ENCODE results near the gene ZNF473.
"Not testable (repeated sequence)": the region's sequence is repeated elsewhere in the genome, so short reads cannot be mapped to it uniquely, and the experiment has no call there.

Gene ZNF473

DNA sequence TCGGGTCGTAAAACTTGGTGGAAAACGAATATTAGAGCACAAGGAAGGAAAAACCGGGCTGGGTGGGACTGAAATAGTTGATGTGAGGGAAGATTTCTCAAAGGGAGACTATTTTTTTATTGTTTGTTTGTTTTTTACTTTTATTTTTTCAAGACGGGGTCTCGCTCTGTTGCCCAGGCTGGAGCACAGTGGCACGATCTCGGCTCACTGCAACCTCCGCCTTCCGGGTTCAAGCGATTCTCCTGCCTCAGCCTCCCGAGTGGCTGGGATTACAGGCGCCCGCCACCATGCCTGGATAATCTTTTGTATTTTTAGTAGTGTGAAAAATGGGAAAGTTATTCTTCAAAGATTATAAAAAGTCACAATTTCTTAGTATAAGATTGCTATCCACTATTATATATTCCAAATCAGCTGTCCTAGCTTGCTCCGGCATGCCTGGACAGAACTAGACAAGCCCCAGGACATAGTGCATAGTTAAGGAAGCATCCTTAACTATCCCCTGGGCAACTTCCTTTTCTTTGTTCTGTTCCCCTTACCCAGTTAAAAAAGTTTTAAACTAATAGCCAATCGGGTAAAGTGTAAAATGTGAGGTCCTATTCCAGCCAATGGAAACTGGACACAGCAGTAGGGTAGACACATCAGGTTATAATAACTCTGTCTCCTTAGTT lies 25.6 kb downstream of the ZNF473 start:
- not testable (repeated sequence) for DNase-seq

DNA sequence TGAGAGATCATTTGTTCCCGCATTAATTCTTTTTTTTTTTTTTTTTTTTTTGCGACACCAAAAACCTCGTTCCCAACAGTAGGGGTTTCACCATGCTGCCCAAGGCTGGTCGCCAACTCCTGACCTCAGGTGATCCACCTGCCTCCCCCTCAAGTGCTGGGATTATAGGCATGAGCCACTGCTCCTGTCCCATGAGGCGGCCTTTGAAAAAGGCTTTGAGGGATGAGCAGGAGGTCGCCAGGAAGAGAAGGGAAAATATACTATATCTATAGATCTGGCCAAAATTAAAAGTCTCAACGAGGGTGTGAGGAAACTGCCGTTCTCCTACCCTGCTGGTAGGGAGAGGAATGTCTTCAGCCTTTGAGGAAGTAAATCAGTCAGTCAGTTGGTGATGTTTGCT lies 26.2 kb downstream of the ZNF473 start:
- DNase-seq = no peak

DNA sequence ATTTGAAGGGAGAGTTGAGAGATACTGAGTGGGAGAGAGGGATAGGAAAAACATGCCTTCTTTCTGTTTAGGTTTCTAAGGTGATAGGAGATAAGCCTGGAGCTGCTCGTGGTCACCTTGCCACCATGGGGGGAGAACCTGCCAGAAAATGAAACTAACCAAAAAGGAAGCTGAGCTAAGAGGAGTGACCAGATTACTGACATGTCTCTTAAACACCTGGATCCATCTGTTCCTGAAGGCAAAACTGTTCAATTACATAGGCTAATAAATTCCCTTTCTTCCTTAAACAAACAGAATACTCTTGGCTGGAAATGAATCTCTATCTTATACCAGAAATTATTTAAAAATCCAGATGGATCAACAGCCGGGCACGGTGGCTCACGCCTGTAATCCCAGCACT lies 27.3 kb downstream of the ZNF473 start:
- no peak for DNase-seq

DNA sequence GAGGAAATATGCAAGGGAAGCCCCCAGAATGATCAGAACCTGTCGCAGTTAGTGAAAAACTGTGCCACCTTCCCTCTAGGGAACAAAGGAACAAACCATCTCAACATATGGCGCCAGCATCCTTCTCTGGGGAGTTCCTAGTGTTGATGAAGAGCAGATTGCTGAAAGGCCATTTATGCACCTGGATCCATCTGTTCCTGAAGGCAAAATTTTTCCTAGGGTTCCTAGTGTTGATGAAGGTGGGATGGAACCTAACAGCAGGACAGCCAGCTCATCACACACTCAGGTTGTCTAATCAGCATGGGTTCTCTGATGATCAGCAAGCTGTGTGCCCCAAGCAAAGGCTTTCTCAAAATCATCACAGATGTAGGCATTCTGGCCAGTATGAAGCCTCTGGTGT lies 32.6 kb downstream of the ZNF473 start:
- no peak for DNase-seq

DNA sequence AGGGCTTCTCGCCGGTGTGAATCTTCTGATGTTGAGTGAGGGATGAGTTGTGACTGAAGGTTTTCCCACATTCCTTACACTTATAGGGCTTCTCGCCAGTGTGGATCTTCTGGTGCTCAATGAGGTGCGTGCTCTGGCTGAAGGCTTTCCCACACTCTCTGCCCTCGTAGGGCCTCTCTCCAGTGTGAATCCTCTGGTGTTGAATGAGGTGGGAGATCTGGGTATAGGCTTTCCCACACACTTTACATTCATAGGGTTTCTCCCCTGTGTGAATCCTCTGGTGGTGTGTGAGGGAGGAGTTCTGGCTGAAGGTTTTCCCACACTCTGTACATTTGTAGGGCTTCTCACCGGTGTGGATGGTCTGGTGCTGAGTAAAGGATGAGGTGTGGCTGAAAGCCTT lies 33.2 kb downstream of the ZNF473 start:
- DNase-seq = no peak

DNA sequence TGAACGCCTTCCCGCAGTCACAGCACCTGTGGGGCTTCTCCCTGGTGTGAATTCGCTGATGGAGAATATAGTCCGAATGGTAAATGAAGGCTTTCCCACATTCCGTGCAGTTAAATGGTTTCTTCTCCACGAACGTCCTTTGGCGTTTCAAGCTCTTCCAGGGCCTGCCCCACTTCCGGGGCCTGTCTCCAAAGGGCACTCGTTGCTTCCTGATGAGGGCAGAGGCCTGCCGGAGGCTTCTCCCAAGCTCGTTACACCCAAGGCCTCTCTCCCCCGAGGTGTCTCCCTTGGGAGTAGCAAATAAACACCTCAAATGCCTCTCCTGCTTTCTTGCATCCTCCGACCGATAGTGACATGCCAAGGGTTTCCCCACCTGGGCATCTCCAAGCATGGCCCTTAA lies 34.3 kb downstream of the ZNF473 start:
- no peak for DNase-seq

DNA sequence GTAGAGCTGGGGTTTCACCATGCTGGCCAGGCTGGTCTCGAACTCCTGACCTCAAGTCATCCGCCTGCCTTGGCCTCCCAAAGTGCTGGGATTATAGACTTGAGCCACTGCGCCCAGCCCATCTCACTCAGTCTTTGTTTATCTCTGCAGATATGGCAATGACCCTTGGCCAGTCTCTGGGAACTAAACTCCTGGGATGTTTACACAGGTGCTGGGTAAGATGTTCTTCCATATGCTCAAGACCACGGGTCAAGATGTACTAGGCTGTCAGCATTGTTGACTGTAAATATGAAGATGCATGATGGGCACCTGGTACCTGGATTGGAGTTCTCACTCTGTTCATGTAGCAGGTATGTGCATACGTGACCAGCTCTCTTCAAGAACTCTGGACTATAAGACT lies 35.8 kb downstream of the ZNF473 start:
- DNase-seq = no peak

DNA sequence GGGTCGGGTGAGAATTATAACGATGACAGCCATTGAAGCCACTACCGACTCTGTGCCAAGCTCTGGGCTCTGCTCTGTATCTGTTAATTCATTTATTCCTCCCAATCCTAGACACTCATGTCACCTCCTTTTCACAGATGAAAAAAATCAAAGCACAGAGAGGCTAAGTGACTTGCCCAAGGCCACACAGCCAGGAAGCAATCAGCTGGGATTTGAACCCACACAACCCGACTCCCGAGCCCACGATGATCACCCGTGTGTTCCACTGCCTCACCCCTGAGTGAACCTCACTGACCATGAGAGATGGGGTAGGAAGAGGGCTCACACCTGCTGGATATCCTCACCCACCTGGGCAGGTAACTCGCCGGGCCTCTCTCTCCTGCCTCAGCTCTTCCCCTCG lies 40.1 kb downstream of the ZNF473 start:
- DNase-seq = no peak

DNA sequence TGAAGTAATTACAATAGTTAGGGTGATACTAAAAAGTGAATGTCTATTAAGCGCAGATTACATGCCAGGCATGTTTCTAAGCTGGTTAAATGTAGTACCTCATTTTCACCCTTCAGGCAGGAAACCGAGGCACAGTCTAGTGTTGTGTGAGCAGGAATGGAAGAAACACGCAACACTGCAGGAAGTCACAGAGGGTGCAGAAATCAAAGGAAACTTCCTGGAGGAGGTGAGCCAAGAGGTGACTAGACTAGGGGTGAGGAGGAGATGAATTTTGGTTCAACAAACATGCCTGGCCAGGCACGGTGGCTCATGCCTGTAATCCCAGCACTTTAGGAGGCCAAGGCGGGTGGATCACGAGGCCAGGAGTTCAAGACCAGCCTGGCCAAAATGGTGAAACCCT lies 41.8 kb downstream of the ZNF473 start:
- no peak for DNase-seq

DNA sequence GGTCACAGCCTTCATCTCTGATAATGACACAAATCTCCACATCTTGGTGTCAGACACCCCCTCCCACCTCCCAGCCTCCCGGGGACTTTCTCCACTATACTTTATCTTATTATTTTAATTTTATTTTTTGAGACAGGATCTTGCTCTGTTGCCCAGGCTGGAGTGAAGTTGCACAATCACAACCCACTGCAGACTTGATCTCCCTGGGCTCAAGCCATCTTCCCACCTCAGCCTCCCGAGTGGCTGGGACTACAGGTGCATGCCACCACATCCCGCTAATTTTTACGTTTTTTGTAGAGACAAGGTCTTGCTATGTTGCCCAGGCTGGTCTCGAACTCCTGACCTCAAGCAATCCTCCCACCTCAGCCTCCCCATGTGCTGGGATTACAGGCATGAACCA lies 42.6 kb downstream of the ZNF473 start:
- DNase-seq = not testable (repeated sequence)

DNA sequence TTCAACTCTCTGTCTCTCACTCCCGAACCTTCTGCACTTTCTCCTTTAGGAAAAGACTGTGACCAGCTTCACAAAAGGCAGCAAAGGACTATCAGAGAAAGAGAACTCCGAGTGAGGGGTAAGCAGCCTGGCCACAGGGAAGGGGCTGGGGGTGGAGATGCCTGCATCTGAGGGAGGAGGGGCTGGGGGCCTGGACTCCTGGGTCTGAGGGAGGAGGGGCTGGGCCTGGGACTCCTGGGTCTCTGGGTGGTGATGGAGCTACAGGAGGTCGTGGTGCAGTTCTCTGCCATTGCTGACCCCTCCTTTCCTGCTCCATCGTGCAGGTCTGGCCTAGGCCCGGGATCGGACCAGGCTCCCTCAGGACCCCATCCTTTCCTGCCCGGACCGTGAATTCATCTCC lies 49.3 kb downstream of the ZNF473 start:
- DNase-seq = not testable (repeated sequence)

DNA sequence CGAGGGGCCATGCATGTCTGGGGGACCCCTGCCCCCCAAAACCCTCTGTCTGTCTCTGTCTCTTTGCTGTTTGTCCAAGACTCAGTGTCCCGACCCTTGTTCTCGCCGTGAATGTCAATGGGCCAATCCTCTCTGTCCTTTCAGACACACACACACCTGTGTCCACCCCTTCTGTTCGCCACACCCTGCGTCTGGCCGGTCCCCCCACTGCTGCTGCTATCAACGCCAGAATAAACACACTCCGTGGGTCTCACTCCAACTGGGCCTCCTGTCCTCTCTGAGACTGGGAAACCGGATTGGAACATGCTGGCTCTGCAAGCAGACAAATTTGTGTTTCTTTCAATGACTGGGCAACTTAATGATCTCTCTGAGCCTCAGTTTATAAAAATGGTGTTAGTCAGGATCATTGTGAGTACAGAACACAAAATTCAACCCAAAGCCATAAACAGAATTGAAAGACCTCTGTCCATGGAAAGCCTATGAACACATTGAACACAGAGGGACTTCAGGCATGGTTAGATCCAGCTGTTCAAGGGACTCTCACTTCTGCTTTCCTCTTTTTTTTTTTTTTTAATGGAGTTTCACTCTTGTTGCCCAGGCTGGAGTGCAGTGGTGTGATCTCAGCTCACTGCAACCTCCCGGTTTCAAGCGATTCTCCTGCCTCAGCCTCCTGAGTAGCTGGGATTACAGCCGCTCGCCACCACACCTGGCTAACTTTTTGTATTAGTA lies 50.0 kb downstream of the ZNF473 start:
- not testable (repeated sequence) for DNase-seq

DNA sequence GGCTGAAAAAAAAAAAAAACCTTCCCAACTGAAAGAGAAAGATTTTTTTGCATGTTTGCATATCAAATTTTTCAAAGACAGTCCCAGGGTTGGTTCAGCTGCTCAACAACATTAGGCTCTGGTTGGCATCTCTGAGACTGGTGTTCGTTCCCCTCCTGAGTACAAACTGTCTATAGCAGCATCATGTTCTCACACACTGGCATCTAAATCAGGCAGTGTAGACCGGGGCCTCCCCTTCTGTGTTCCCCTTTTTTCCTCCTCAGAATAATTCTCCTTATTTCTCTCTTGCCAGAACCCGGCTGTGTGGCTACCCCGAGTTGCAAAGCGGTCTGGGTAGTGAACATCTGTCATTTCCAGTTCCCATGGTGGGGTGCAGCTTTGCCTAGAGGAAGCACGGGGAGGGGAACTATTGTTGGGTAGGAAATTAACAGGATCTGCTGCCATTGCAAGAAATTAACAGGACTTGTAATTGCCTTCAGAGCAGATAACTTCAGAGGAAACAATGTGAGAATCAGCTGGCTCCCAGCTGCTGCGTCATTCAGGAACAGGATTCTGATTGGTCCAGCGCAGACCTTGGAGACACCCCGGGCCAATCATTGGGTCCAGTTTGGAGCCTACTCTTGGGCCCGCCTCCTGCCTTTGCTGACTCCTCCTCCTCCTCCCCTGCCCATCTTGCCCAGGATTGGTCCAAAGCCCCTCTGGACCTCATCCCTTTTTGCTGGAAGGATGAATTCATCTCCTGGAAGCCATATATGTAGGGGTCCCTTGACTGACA lies 51.0 kb downstream of the ZNF473 start:
- DNase-seq = not testable (repeated sequence)

DNA sequence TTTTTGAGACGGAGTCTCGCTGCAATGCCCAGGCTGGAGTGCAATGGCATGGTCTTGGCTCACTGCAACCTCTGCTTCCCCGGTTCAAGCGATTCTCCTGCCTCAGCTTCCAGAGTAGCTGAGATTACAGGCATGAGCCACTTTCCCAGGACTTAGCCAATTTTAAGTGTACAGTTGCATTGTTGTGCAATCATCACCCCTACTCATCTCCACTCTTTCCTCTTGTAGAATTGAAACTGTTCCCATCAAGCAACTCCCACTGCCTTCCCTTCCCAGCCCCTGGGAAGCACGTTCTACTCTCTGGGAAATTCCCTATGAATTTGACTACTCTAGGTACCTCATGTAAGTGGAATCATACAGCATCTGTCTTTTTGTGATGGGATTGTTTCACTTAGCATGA lies 53.2 kb downstream of the ZNF473 start:
- not testable (repeated sequence) for DNase-seq

DNA sequence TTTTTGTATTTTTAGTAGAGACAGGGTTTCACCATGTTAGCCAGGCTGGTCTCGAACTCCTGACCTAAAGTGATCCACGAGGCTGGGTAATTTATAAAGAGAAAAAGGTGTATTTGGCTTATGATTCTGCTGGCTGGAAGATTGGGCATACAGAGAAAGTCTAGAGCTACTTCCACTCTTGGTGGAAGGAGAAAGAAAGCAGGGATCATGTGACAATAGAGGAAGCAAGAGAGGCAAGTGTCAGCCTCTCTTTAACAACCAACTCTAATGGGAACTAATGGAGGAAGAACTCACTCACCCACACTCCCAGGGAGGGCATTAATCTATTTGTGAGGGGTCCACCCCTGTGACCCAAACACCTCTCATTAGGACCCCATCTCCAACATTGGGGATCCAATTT lies 58.6 kb downstream of the ZNF473 start:
- DNase-seq = not testable (repeated sequence)

DNA sequence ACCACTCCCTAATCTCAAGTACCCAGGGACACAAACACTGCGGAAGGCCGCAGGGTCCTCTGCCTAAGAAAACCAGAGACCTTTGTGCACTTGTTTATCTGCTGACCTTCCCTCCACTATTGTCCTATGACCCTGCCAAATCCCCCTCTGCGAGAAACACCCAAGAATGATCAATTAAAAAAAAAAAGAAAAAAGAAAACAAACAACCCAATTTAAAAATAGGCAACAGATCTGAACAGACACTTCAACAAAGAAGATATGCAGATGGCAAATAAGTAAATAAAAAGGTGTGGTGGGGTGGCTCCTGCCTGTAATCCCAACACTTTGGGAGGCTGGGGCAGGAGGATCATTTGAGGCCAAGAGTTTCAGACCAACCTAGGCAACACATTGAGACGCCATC lies 61.3 kb downstream of the ZNF473 start:
- not testable (repeated sequence) for DNase-seq

DNA sequence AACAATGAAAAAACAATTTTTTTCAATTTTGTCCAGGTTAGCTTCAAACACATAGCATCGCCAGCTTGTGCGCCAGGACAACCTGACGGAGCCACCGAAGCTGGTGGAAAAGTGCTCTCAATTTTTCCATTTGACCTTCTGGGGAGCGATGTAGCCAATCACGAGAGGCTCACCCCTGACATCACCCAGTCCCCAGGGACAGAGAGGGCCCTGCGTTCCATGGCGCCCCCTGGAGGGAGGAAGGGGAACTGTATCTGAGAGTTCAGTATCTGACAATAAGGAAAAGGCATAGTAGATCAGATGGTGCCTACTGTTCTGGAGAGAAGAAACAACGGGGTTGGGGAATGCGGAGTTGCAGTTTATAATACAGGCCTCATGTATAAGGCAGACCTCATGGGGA lies 64.9 kb downstream of the ZNF473 start:
- not testable (repeated sequence) for DNase-seq

DNA sequence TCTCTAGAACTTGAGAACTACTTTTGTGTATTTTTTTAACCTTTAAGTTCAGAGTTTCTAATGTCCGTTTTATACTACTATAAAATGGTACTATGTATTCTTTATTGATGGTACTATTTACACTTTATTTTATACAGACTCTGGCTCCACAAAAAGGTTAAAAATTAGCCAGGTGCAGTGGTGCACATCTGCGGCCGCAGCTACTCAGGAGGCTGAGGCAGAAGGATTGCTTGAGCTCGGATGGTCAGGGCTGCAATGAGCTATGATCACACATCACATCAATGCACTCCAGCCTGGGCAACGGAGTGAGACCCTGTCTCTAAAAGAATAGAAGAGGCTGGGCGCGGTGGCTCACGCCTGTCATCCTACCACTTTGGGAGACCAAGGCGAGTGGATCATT lies 66.0 kb downstream of the ZNF473 start:
- DNase-seq = not testable (repeated sequence)

DNA sequence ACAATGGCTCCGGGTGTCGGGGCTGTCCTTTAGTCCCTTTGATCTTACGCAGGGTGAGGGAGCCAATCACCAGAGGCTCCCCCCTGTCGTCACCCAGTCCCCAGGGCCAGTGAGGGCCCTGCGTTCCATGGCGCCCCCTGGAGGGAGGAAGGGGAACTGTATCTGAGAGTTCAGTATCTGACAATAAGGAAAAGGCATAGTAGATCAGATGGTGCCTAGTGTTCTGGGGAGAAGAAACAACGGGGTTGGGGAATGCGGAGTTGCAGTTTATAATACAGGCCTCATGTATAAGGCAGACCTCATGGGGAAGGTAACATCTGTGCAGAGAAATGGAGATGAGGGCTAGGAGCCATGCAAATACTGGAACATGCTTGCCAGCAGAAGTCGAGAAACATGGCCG lies 66.8 kb downstream of the ZNF473 start:
- not testable (repeated sequence) for DNase-seq

DNA sequence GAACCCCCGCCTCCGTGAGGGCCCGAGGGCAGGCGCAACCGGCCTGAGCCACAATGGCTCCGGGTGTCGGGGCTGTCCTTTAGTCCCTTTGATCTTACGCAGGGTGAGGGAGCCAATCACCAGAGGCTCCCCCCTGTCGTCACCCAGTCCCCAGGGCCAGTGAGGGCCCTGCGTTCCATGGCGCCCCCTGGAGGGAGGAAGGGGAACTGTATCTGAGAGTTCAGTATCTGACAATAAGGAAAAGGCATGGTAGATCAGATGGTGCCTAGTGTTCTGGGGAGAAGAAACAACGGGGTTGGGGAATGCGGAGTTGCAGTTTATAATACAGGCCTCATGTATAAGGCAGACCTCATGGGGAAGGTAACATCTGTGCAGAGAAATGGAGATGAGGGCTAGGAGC lies 72.1 kb downstream of the ZNF473 start:
- DNase-seq = not testable (repeated sequence)

DNA sequence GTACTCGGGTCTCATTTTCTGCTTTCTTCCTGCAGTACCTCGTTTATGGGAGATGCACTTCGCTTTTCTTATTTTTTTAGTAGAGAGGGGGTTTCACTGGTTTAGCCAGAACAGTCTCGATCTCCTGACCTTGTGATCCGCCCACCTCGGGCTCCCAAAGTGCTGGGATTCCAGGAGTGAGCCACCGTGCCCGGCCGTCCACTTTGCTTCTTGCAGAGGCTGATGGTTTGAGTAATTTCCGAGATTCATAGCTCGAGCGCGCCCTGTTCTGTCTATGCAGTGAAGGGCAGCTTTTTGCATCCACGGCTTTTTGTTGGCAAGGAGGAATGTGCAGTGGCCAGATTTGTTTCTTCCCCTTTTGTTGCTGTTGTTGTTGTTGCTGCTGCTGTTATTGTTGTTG lies 73.1 kb downstream of the ZNF473 start:
- DNase-seq = not testable (repeated sequence)

DNA sequence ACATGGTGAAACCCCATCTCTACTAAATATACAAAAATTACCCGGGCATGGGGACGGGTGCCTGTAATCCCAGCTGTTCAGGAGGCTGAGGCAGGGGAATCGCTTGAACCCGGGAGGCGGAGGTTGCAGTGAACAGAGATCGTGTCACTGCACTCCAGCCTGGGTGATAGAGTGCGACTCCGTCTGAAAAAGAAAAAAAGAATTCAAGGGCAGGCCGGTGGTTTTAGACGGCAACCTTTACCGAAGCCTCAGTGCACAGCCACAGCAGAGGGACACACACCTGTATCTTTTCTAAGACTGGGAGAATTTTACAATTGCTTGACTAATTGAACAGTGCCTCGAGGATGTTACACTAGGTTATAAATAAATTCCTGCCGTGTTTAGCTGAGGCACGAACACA lies 73.9 kb downstream of the ZNF473 start:
- DNase-seq = not testable (repeated sequence)

DNA sequence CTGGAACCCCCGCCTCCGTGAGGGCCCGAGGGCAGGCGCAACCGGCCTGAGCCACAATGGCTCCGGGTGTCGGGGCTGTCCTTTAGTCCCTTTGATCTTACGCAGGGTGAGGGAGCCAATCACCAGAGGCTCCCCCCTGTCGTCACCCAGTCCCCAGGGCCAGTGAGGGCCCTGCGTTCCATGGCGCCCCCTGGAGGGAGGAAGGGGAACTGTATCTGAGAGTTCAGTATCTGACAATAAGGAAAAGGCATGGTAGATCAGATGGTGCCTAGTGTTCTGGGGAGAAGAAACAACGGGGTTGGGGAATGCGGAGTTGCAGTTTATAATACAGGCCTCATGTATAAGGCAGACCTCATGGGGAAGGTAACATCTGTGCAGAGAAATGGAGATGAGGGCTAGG lies 75.1 kb downstream of the ZNF473 start:
- DNase-seq = not testable (repeated sequence)

Data from DMS153 (cell line).